ENCODE data around the gene PXK.

DNA sequence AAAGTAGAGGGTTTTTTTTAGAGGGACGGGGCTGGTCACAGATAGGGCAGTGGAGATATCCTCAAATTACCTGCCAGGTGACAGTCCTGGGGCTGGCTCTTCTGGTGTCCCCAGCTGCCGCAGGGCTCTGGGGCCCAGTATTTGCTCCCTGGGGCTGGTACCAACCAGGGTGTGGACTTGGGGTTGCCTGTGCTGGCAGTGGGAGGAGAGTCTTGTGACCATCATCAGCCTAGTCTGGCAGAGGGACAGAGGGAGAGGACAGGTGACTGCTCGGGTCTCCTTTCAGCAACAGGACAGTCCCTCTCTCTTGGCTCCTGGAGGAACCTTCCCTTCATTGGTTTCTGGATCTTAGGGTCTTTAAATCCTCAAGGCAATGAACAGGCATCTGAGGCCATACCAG, 34.5 kb upstream of the PXK start:
- TF ChIP-seq FOXM1 (IDR thresholded peaks at IDR 0.05; ENCODE audit: low read depth, low read length), result no peak
- TF ChIP-seq, protein P1, sequence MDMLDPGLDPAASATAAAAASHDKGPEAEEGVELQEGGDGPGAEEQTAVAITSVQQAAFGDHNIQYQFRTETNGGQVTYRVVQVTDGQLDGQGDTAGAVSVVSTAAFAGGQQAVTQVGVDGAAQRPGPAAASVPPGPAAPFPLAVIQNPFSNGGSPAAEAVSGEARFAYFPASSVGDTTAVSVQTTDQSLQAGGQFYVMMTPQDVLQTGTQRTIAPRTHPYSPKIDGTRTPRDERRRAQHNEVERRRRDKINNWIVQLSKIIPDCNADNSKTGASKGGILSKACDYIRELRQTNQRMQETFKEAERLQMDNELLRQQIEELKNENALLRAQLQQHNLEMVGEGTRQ (IDR thresholded peaks at IDR 0.05; ENCODE audit: borderline replicate concordance, low read depth, low read length), result no peak
